IMR-90 (cell line): ENCODE data around the gene NUMA1. TPM values are rescaled to one million over a fixed set of nuclear protein-coding genes. Genes with fewer than 3 reads are reported as not detected.

Source experiments
- ATAC-seq: fragments of 200-7000 bp; cut with Tn5 transposase; 2 replicates; pipeline ENCODE4 v1.9.1; 2020; ENCODE audit warnings: low read depth, mild to moderate bottlenecking, moderate library complexity
- BruUV-seq: library from RNA; stranded (reverse); fragments of 400-500 nt; replicated peaks from 2 replicates; lab custom pipeline; 2021; lab: Mats Ljungman, UMichigan
- CTCF ChIA-PET: fragments of 300-600 bp; formaldehyde crosslinking; extraction: SDS; loops from one replicate; lab custom pipeline; 2021; ENCODE audit warnings: antibody characterized with exemption; lab: Yijun Ruan, JAX
- POLR2A ChIA-PET: fragments of 300-600 bp; sonication (Branson Sonifier 250); formaldehyde crosslinking; loops from one replicate; lab custom pipeline; 2022; ENCODE audit warnings: antibody characterized with exemption; ENCODE audit not compliant: unreplicated experiment; lab: Charles Lee
- DNase-seq: peaks from one replicate; pipeline ENCODE4 v3.0.0; 2013
- H2AFZ ChIP-seq: replicated peaks from 2 replicates; pipeline ENCODE3; 2013; ENCODE audit warnings: low read length, mild to moderate bottlenecking; ENCODE audit not compliant: poor library complexity
- H2AK5ac ChIP-seq: 2 replicates; pipeline ENCODE4 v1.6.1; 2013; ENCODE audit warnings: low read depth, low read length, inconsistent platforms
- H2AK9ac ChIP-seq: replicated peaks from 2 replicates; pipeline ENCODE3; 2013; ENCODE audit warnings: mild to moderate bottlenecking, low read depth, low read length, moderate library complexity; ENCODE audit not compliant: poor library complexity
- H2BK120ac ChIP-seq: 2 replicates; pipeline ENCODE4 v1.6.1; 2013; ENCODE audit warnings: low read depth, low read length, inconsistent platforms
- H2BK15ac ChIP-seq: 3 replicates; pipeline ENCODE4 v1.6.1; 2013; ENCODE audit warnings: low read depth, low read length, inconsistent platforms
- H2BK20ac ChIP-seq: 2 replicates; pipeline ENCODE4 v1.6.1; 2013; ENCODE audit warnings: low read depth, mild to moderate bottlenecking, inconsistent platforms, low read length, moderate library complexity
- H2BK5ac ChIP-seq: 2 replicates; pipeline ENCODE4 v1.6.1; 2013; ENCODE audit warnings: mild to moderate bottlenecking, low read depth, low read length, inconsistent platforms; ENCODE audit not compliant: poor library complexity, severe bottlenecking
- H3K14ac ChIP-seq: replicated peaks from 2 replicates; pipeline ENCODE4 v1.6.1; 2013; ENCODE audit warnings: low read depth, low read length, inconsistent platforms
- H3K18ac ChIP-seq: 2 replicates; pipeline ENCODE4 v1.6.1; 2013; ENCODE audit warnings: low read depth, low read length, control low read depth
- H3K23ac ChIP-seq: 2 replicates; pipeline ENCODE4 v1.6.1; 2013; ENCODE audit warnings: low read depth, low read length, inconsistent platforms
- H3K27ac ChIP-seq: 2 replicates; pipeline ENCODE4 v1.5.1; 2013; ENCODE audit warnings: mild to moderate bottlenecking, control low read depth, low read length; ENCODE audit not compliant: insufficient read depth
- H3K27me3 ChIP-seq: 2 replicates; pipeline ENCODE4 v1.6.1; 2013; ENCODE audit warnings: low read length; ENCODE audit not compliant: control insufficient read depth, insufficient read depth
- H3K36me3 ChIP-seq: 2 replicates; pipeline ENCODE4 v1.6.1; 2013; ENCODE audit warnings: low read length, mixed read lengths; ENCODE audit not compliant: control insufficient read depth, insufficient read depth
- H3K4ac ChIP-seq: 2 replicates; pipeline ENCODE4 v1.6.1; 2013; ENCODE audit warnings: low read depth, low read length, inconsistent platforms
- H3K4me1 ChIP-seq: 2 replicates; pipeline ENCODE4 v1.6.1; 2013; ENCODE audit warnings: low read length, mixed read lengths; ENCODE audit not compliant: control insufficient read depth, insufficient read depth
- H3K4me2 ChIP-seq: 2 replicates; pipeline ENCODE4 v1.6.1; 2013; ENCODE audit warnings: low read depth, mild to moderate bottlenecking, control low read depth, low read length, moderate library complexity
- H3K4me3 ChIP-seq: 2 replicates; pipeline ENCODE4 v1.5.1; 2013; ENCODE audit warnings: low read depth, mild to moderate bottlenecking, control low read depth, low read length, moderate library complexity; ENCODE audit not compliant: insufficient read depth
- H3K56ac ChIP-seq: 2 replicates; pipeline ENCODE4 v1.6.1; 2013; ENCODE audit warnings: low read length, inconsistent platforms; ENCODE audit not compliant: insufficient read depth; ENCODE audit errors: extremely low read depth
- H3K79me1 ChIP-seq, 2 experiments: 2 replicates each; pipeline ENCODE4 v1.6.1; 2013; ENCODE audit warnings: low read length in 2 of 2, inconsistent platforms in 1 of 2, low read depth in 1 of 2
- H3K9ac ChIP-seq: 2 replicates; pipeline ENCODE4 v1.6.1; 2013; ENCODE audit warnings: low read depth, low read length, control low read depth
- H3K9me1 ChIP-seq: 2 replicates; pipeline ENCODE4 v1.6.1; 2013; ENCODE audit warnings: low read length, inconsistent platforms; ENCODE audit not compliant: insufficient read depth
- H3K9me3 ChIP-seq: 2 replicates; pipeline ENCODE4 v1.6.1; 2013; ENCODE audit warnings: low read length; ENCODE audit not compliant: control insufficient read depth, insufficient read depth
- H4K20me1 ChIP-seq: 2 replicates; pipeline ENCODE4 v1.6.1; 2013; ENCODE audit warnings: low read length, inconsistent platforms; ENCODE audit not compliant: insufficient read depth
- H4K5ac ChIP-seq: 2 replicates; pipeline ENCODE4 v1.6.1; 2013; ENCODE audit warnings: mild to moderate bottlenecking, low read depth, low read length, control low read depth
- H4K8ac ChIP-seq, 2 experiments: 2 replicates each; pipeline ENCODE4 v1.6.1; 2013; ENCODE audit warnings: low read depth in 2 of 2, low read length in 2 of 2, control low read depth in 1 of 2, inconsistent platforms in 1 of 2
- H4K91ac ChIP-seq: 2 replicates; pipeline ENCODE4 v1.6.1; 2013; ENCODE audit warnings: low read depth, low read length, inconsistent platforms; ENCODE audit not compliant: insufficient read depth
- CTCF ChIP-seq: conservative IDR thresholded peaks from 2 replicates; pipeline ENCODE4 v1.5.1; 2012; ENCODE audit warnings: mild to moderate bottlenecking, low read depth, low read length, improper control_type of control experiment
- MAFK ChIP-seq: IDR thresholded peaks from 2 replicates; pipeline ENCODE4 v1.6.1; 2012; ENCODE audit warnings: low read depth, low read length, improper control_type of control experiment
- POLR2A ChIP-seq: IDR thresholded peaks from 2 replicates; pipeline ENCODE4 v1.6.1; 2012; ENCODE audit warnings: mild to moderate bottlenecking, low read depth, low read length
- RCOR1 ChIP-seq: IDR thresholded peaks from 2 replicates; pipeline ENCODE4 v1.6.1; 2012; ENCODE audit warnings: mild to moderate bottlenecking, low read length, improper control_type of control experiment; ENCODE audit not compliant: insufficient replicate concordance
- RFX5 ChIP-seq: IDR thresholded peaks from 2 replicates; pipeline ENCODE4 v1.8.0; 2012; ENCODE audit warnings: low read depth, mild to moderate bottlenecking, low read length, moderate library complexity
- WGBS, 2 experiments: methylation state at CpG; one replicate each; pipeline versions ENCODE4 v1.1.5 to v1.1.7; 2013; ENCODE audit warnings: missing lambda C conversion rate in 2 of 2; ENCODE audit not compliant: insufficient read length in 1 of 2; ENCODE audit errors: extremely low coverage in 2 of 2; 5-methylcytosine and 5-hydroxymethylcytosine counted together
- dilution Hi-C: fragments of 300-500 bp; cut with HindIII; formaldehyde crosslinking; loops from one replicate; pipeline ENCODE4 v1.14.3; 2018; ENCODE audit warnings: low sequenced_read_pairs; ENCODE audit not compliant: unreplicated experiment
- in situ Hi-C: fragments of 300-500 bp; cut with MboI; formaldehyde crosslinking; loops from 3 replicates; pipeline ENCODE4 v1.14.3; 2019; ENCODE audit warnings: low sequenced_read_pairs, inconsistent platforms, mixed read lengths
- intact Hi-C: fragments of 100-400 bp; cut with micrococcal nuclease; formaldehyde crosslinking; loops from 2 replicates; pipeline ENCODE4 v1.10.0; 2022
- polyA plus RNA-seq, 3 experiments: library from polyadenylated mRNA; depleted of rRNA; stranded (reverse); fragments of >200 nt; gene quantifications; 2 replicates each; pipeline ENCODE4 v1.2.3, GENCODE V29; 2012; ENCODE audit warnings: low replicate concordance in 1 of 3
- total RNA-seq: library from RNA; depleted of rRNA; stranded (reverse); fragments of >200 nt; gene quantifications from 2 replicates; pipeline ENCODE4 v1.2.3, GENCODE V29; 2012

The NUMA1 gene
- total and polyA plus RNA-seq, 2 of the 4 experiments (the other 2 are of a cell fraction) = 61.7 to 97.0 TPM

GRCh38 chr11:71976551-71976950 lies 103.8 kb downstream of the NUMA1 start:
- TF ChIP-seq POLR2A = no peak
- no peak for TF ChIP-seq MAFK
- TF ChIP-seq RFX5 = no peak
- no peak for TF ChIP-seq CTCF
- TF ChIP-seq RCOR1 = no peak
- no peak overlapping the region for H4K5ac ChIP-seq
- DNase-seq (no peak), ATAC-seq (no peak)
- H3K56ac ChIP-seq = no peak overlapping the region
- H3K4me3 ChIP-seq = no peak overlapping the region
- no peak overlapping the region for H3K27ac ChIP-seq
- H2AFZ ChIP-seq = no peak overlapping the region
- no CpG with 5 or more reads among the region's 5 CpGs for WGBS, 2 experiments
- no peak overlapping the region for H3K23ac ChIP-seq
- no peaks in the 10 kb centered on the region for H3K36me3 ChIP-seq
- no peak overlapping the region for H3K4me2 ChIP-seq
- no peak overlapping the region for H4K91ac ChIP-seq
- no peak overlapping the region for H4K8ac ChIP-seq
- H4K20me1 ChIP-seq = peaks cover 11% of the 10 kb centered on the region; the same call in 1 of the 2 replicates
- in situ Hi-C loops = no loop called here
- no peaks in the 10 kb centered on the region; the same call in 1 of the 2 replicates for H3K9me1 ChIP-seq
- no peak overlapping the region for H3K9ac ChIP-seq
- H3K4ac ChIP-seq = no peak overlapping the region
- H2AK9ac ChIP-seq = no peak overlapping the region
- H3K9me3 ChIP-seq = no peaks in the 10 kb centered on the region
- no peak overlapping the region for H3K18ac ChIP-seq
- BruUV-seq = no TSS peak
- H2AK5ac ChIP-seq = no peak overlapping the region
- ChIA-PET CTCF (interaction anchor here (1.1 to 1.5 kb wide), 5 partner anchors 9 to 455 kb away, joined by 3 to 6 read pairs (median 5); no protein-coding TSS in a partner anchor), POLR2A (no interaction called here)
- H2BK20ac ChIP-seq = no peak overlapping the region
- dilution Hi-C loops = no loop called here
- 0 out of 2 replicates have a peak, but pooled peaks cover 2% of the 10 kb centered on the region for H3K4me1 ChIP-seq
- no peaks in the 10 kb centered on the region for H3K27me3 ChIP-seq
- H3K79me1 ChIP-seq = peaks cover 8 to 30% of the 10 kb centered on the region in 2 experiments; a peak in 3 of 4 replicates
- H2BK120ac ChIP-seq = no peak overlapping the region
- no peak overlapping the region for H3K14ac ChIP-seq
- intact Hi-C loops = no loop called here
- no peak overlapping the region for H2BK5ac ChIP-seq
- H2BK15ac ChIP-seq = no peak overlapping the region
